Measurements from ENCODE around the gene KLF16. TPM values are rescaled to one million over a fixed set of nuclear protein-coding genes. Genes with fewer than 3 reads are reported as not detected.

Gene KLF16
- total RNA-seq, 2 donors from 2014 or later: 26.4 to 27.5 TPM

Other genes starting within 250 kb of the KLF16 start
- gene TCF3, start 211.0 kb downstream of the KLF16 start, total RNA-seq: 100 to 1,000 TPM; 112 to 126 TPM
- gene ONECUT3, start 110.1 kb downstream of the KLF16 start, total RNA-seq: not detected
- gene ATP8B3, start 51.3 kb downstream of the KLF16 start, total RNA-seq: 10 to 100 TPM; 12.1 to 12.8 TPM
- gene REXO1, start 15.1 kb downstream of the KLF16 start, total RNA-seq: 10 to 100 TPM; 41.4 to 46.5 TPM
- 10 to 100 TPM; 84.2 to 92.1 TPM for gene ABHD17A, start 21.9 kb upstream of the KLF16 start, total RNA-seq
- 1 to 10 TPM; 4.2 to 4.5 TPM for gene ADAT3, start 41.8 kb upstream of the KLF16 start, total RNA-seq
- gene SCAMP4, start 41.8 kb upstream of the KLF16 start, total RNA-seq: 10 to 100 TPM; 36.5 to 42.6 TPM
- gene CSNK1G2, start 77.6 kb upstream of the KLF16 start, total RNA-seq: 10 to 100 TPM; 63.7 to 66.5 TPM
- gene BTBD2, start 152.1 kb upstream of the KLF16 start, total RNA-seq: 10 to 100 TPM; 48.7 to 56.2 TPM
- 100 to 1,000 TPM; 120 to 121 TPM for gene MKNK2, start 187.7 kb upstream of the KLF16 start, total RNA-seq
- 100 to 1,000 TPM; 129 to 134 TPM for gene MOB3A, start 232.7 kb upstream of the KLF16 start, total RNA-seq
- 10 to 100 TPM; 28.5 to 36.9 TPM for gene IZUMO4, start 233.3 kb upstream of the KLF16 start, total RNA-seq